Heart right ventricle (tissue), 16 donors: ENCODE measurements around the gene NRXN3. TPM values are rescaled to one million over a fixed set of nuclear protein-coding genes. Genes with fewer than 3 reads are reported as not detected.

Experiments used
- ATAC-seq, 8 donors: fragments of 200-7000 bp; cut with Tn5 transposase; one replicate each; pipeline ENCODE4 v1.9.1; 2020; ENCODE audit warnings: mild to moderate bottlenecking in 8 of 8, moderate library complexity in 8 of 8, moderate number of reproducible peaks in 1 of 8
- DNase-seq, 2 donors: peaks; one replicate each; pipeline ENCODE4 v3.0.0-alpha.2; 2020
- H3K27ac ChIP-seq, 10 donors: fragments of 200-600 bp; sonication (generic) in 2 of 10; one replicate each; pipeline versions ENCODE4 v1.5.0 to v1.8.0; 2020 to 2022; ENCODE audit warnings: mild to moderate bottlenecking in 3 of 10
- H3K27me3 ChIP-seq, 7 donors: fragments of 200-600 bp; one replicate each; pipeline ENCODE4 v1.8.0; 2021 to 2022; ENCODE audit warnings: mild to moderate bottlenecking in 2 of 7
- H3K36me3 ChIP-seq, 9 donors: fragments of 200-600 bp; sonication (generic) in 1 of 9; one replicate each; pipeline versions ENCODE4 v1.5.0 to v1.8.0; 2020 to 2022; ENCODE audit warnings: mild to moderate bottlenecking in 2 of 9
- H3K4me1 ChIP-seq, 9 donors: fragments of 200-600 bp; sonication (generic) in 1 of 9; one replicate each; pipeline versions ENCODE4 v1.5.0 to v1.8.0; 2020 to 2022; ENCODE audit warnings: mild to moderate bottlenecking in 4 of 9
- H3K4me3 ChIP-seq, 10 donors: fragments of 200-600 bp; sonication (generic) in 2 of 10; one replicate each; pipeline versions ENCODE4 v1.5.0 to v1.8.0; 2020 to 2022; ENCODE audit warnings: mild to moderate bottlenecking in 7 of 10, moderate library complexity in 2 of 10
- H3K9me3 ChIP-seq, 11 donors: fragments of 200-600 bp in 10 of 11; sonication (generic) in 2 of 11; one replicate each; pipeline versions ENCODE4 v1.5.0 to v1.8.0; 2013 to 2022; ENCODE audit warnings: mild to moderate bottlenecking in 2 of 11, control low read depth in 1 of 11, moderate library complexity in 1 of 11
- CTCF ChIP-seq, 9 donors: fragments of 200-600 bp; sonication (generic) in 2 of 9; IDR thresholded peaks; one replicate each; pipeline versions ENCODE4 v1.5.0 to v1.8.0; 2021 to 2022; ENCODE audit warnings: antibody characterized with exemption in 9 of 9, mild to moderate bottlenecking in 5 of 9, moderate library complexity in 1 of 9
- WGBS, 2 donors: extraction: QIAGEN DNeasy Blood & Tissue Kit; methylation state at CpG; one replicate each; pipeline ENCODE4 v1.1.7; 2013; ENCODE audit warnings: inconsistent platforms in 1 of 2; 5-methylcytosine and 5-hydroxymethylcytosine counted together
- intact Hi-C, 10 donors: fragments of 100-400 bp; cut with DNase I; formaldehyde crosslinking; loops; one replicate each; pipeline versions ENCODE4 v1.11.1 to v1.14.2; 2022
- polyA plus RNA-seq, 2 donors: library from polyadenylated mRNA; stranded (reverse); fragments of 200-250 nt; gene quantifications; one replicate each; pipeline ENCODE4 v1.2.3, GENCODE V29; 2013
- total RNA-seq, 10 donors: library from RNA; stranded (reverse); fragmentation: NEBNext Ultra II Directional in 3 of 10; extraction: Animal tissue kit (Norgen Biotek cat#: 25700) in 3 of 10; gene quantifications; one replicate each; pipeline versions ENCODE4 v1.2.1 to v1.2.4, GENCODE V29; 2021 to 2023
- donor health status: Arrhythmogenic right ventricular cardiomyopathy.
- donor health status: ischemic (EF 13 %, LVEDD 7.1; RV severe dilation, severe dysfunction).
- donor health status: healthy with polysubstance abuse.
- donor health status: DM: no; HTN: yes; CAD: no.
- donor health status: DM: no; HTN: no; CAD: no.
- donor health status: ischemic (EF 25% LVEDD 6.9; RV normal size, moderate dysfunction).
- donor health status: ischemic (EF 25% LVEDD 5.7; RV mildly dilated, moderate dysfunction).
- donor health status: healthy.
- donor health status: DM: yes; HTN: yes; CAD: no.
- donor health status: Ischemic cardiomyopathy.
- donor health status: ischemic (EF 35%, LVEDD 5.7; RV mildly dilated, moderate dysfunction).
- donor health status: nonischemic (EF 11% LVEDD 7.7; RV severe dilation, severe dysfunction).
- donor health status: DM: yes; HTN: yes; CAD: no.
- donor health status: PGD.
- donor health status: ischemic (EF 29% LVEDD 5.4; RV normal size, mild dysfunction).
- donor health status: nonischemic (EF 23%, LVEDD 6.1; RV moderate dilation, normal function).

Gene NRXN3
- total and polyA plus RNA-seq, 12 donors = 0.23 to 1.8 (median 0.87) TPM

DNA sequence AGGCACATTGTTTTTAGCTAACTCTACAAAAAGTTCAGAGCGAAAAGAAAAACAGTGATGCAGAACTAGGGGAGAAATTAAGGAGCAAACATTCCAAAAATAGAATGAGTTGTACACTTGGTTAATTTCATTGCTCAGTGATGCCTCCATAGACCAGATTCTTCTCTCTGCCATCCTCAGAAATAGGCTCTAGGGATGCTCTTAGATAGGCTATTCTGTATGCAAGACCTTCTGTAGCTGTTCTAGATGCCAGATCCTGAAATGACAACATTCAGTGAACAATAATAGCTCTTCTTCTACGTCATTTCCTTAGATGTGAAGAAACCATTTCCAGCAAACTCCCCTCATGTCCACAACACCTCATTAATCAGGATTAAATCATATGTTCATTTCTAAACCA lies 1574.9 kb downstream of the NRXN3 start:
- H3K4me1 ChIP-seq = no peaks in the 10 kb centered on the region
- no peaks in the 10 kb centered on the region for H3K36me3 ChIP-seq
- H3K27ac ChIP-seq = no peak overlapping the region
- H3K9me3 ChIP-seq = peaks cover 0 to 3% (median 0%) of the 10 kb centered on the region in 11 donors
- TF ChIP-seq CTCF (IDR thresholded peaks at IDR 0.05) = no peak
- H3K27me3 ChIP-seq = no peaks in the 10 kb centered on the region
- no peak overlapping the region for H3K4me3 ChIP-seq
- DNase-seq = no peak
- ATAC-seq = no peak
- intact Hi-C loops = no loop called here
- 71 to 82% methylated on average over 2 of the region's 2 CpGs for WGBS, 2 donors

DNA sequence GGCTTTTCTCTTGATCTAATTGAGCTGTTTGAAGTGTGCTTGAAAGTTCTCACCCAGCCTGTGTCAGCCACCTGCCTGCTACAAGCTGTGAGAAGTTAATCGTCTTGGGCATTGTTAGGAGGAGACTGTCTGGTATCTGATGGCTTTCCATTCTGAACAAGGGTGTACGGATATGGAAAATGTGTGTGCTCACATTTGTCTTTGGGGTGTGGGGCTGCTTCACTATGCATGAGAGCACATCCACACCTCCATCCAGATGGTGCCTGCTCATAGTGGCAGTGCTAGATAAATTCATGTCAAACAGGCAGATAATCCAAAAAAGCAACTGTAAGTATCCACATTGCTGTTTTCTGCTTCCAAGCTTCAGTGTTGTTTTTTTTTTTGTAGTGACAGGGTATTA lies 1578.9 kb downstream of the NRXN3 start:
- DNase-seq (no peak), ATAC-seq (no peak)
- WGBS, 2 donors = 60 to 69% methylated on average over 2 of the region's 2 CpGs
- Histone ChIP-seq H3K27ac (no peak overlapping the region), H3K9me3 (peaks cover 0 to 3% (median 0%) of the 10 kb centered on the region in 11 donors), H3K36me3 (no peaks in the 10 kb centered on the region), H3K4me1 (no peaks in the 10 kb centered on the region), H3K27me3 (no peaks in the 10 kb centered on the region), H3K4me3 (no peak overlapping the region)
- intact Hi-C loops = no loop called here
- TF ChIP-seq CTCF (IDR thresholded peaks at IDR 0.05) = no peak

DNA sequence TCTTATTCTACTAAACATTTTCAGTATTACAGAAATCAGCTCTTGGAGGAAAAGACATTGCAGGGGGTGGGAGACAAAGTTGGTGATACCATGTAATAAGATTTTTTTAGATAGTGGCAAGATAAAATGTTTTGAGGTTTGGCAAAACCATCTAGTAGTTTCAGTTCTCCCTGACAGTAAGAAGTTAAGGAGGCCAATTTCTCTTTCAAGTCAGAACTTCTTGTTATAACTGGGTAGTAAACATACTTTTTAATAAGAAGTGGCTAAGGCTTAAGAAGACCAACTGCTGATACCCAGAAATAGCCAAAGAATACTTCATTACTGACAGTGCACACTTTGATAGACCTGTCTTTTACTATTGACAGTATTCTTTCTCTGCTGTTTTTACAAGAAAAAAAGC lies 1588.8 kb downstream of the NRXN3 start:
- ATAC-seq (no peak), DNase-seq (no peak)
- intact Hi-C loops = no loop called here
- Histone ChIP-seq H3K4me1 (no peaks in the 10 kb centered on the region), H3K36me3 (no peaks in the 10 kb centered on the region), H3K9me3 (peaks cover 0 to 8% (median 0%) of the 10 kb centered on the region in 11 donors), H3K4me3 (no peak overlapping the region), H3K27me3 (no peaks in the 10 kb centered on the region), H3K27ac (no peak overlapping the region)
- no peak for TF ChIP-seq CTCF (IDR thresholded peaks at IDR 0.05)

DNA sequence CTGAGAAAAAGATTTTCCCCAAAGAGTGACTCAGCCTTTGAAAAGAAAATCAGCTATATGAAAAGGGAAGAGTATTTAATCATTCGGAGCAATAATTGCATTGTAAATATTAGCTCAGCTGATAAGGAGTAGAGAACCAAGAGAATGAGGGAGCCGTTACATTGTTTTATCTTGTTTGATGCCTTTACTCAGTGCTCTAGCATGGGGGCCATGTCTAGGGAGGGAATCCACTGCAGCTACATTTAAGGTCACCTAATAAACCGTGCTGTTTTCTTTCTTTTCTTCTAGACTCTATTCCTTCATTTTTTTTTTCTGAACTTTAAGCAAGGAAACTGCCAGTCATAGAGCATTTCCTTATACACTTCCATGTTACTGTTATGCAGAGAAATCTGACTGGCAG lies 1594.2 kb downstream of the NRXN3 start:
- Histone ChIP-seq H3K4me1 (no peaks in the 10 kb centered on the region), H3K36me3 (no peaks in the 10 kb centered on the region), H3K4me3 (no peak overlapping the region), H3K9me3 (peaks cover 0 to 4% (median 0%) of the 10 kb centered on the region in 11 donors), H3K27ac (no peak overlapping the region), H3K27me3 (no peaks in the 10 kb centered on the region)
- DNase-seq (no peak), ATAC-seq (no peak)
- WGBS, 2 donors = 54 to 57% methylated on average over 3 of the region's 3 CpGs
- intact Hi-C loops = no loop called here
- TF ChIP-seq CTCF (IDR thresholded peaks at IDR 0.05) = no peak

GRCh38 chr14:79766511-79766910 lies 1596.3 kb downstream of the NRXN3 start:
- Histone ChIP-seq H3K36me3 (no peaks in the 10 kb centered on the region), H3K4me1 (no peaks in the 10 kb centered on the region), H3K9me3 (peaks cover 0 to 13% (median 0%) of the 10 kb centered on the region in 11 donors), H3K4me3 (no peak overlapping the region), H3K27ac (no peak overlapping the region), H3K27me3 (no peaks in the 10 kb centered on the region)
- 86 to 87% methylated on average over 2 of the region's 2 CpGs for WGBS, 2 donors
- DNase-seq (no peak), ATAC-seq (no peak)
- intact Hi-C loops = no loop called here
- TF ChIP-seq CTCF (IDR thresholded peaks at IDR 0.05) = no peak
